Measurements from ENCODE around the gene SPSB1.
"Not testable (repeated sequence)": the region's sequence is repeated elsewhere in the genome, so short reads cannot be mapped to it uniquely, and the experiment has no call there.

SPSB1 gene

DNA sequence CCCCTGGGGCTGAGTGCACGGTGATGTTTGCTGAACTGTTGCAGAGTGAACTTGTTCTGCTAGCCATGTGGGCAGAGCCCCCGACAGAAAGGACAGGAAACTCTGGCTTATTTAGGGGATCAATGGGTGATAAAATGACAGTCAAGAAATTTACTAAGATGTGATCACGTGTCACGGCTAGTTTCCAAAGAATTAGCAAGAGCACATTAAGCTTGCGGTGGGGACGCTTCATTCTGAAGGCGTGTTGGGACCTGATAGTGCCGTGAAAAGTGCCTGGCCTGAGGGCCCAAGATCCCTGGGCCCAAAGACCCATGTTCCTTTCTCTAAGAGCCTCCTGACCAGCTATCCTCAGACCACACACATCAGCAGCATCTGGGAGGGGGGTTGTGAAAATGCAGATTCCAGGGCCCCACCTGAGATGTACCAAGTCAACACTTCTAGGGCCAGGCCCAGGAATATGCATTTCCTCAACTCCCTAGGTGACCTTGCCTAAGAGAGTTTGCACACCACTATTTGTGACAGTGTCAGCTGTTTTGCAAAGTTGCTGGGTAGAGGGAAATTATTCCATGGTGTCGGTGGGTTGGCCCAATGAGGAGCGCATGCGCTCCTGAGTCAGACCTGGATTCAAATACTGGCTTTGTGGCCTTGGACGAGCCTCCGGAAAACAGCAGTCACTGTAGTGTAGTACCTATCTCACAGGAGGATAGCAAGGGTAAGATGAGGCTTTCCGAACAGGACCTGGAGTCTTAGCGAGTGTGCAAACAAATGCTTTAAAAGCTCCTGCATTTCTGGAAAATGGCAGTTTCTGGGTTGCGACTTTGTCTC lies 77.5 kb downstream of the SPSB1 start:
- DNase-seq = no peak

DNA sequence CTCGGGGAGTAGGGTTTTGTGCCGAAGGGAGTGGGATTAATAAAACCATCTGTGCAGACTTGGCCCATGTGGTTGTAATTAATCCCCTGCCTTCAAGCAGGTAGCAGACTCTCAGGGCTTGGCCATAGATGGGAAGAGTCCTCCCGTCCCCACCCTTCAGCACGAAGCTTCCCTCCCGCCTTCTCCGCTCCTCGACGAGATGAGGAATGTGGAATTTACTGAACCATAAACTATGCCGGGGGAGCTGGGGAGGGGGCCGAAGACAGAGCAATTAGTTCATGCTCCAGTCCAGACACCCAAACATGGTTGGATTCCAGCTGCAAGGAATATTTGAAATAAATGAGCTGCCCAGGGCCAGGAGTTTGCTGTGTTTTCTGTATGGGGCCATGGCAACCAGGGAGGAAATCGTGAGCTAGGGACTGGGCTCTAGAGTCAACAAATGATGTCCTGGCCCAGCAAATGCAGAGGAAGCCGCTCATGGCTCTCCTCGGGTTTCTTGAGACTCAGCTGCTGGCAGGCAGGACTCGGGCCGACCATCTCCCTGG lies 78.8 kb downstream of the SPSB1 start:
- no peak for DNase-seq

DNA sequence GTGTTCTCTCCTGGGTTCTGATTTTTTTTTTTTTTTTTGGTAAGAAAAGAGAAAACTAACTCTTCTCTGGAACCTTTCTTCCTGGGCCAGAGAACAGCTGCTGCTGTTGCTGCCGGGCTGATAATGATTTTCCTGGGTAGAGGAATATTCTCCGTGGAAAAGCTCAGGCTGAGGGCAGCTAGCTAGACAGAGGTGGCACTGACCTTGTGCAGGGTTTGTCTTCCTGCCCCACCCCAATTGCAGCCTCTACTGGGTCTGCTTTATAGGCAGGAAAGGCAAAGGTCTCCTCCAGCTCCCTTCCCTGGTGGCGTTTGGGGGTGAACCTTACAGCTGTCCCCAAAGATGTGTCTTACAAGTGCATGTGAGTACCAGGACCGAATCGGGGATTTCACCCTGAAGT lies 79.3 kb downstream of the SPSB1 start:
- no peak for DNase-seq

DNA sequence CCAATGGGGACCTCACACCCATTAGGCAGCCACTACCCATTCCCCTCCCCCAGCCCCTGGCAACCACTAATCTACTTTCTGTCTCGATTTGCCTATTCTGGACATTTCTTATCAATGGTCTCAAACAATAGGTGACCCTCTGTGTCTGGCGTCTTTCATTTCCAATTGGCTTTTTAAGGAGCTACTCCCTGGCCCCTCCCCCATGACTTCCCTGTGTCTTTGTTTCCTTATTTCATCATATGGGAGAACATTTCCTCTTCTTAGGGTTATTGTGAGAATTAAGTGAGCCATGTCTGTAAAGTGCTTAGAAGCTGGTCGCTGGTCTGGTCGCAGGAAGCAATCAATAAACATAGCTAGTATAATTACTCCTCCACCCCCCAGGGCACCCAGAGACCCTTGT lies 80.9 kb downstream of the SPSB1 start:
- no peak for DNase-seq

DNA sequence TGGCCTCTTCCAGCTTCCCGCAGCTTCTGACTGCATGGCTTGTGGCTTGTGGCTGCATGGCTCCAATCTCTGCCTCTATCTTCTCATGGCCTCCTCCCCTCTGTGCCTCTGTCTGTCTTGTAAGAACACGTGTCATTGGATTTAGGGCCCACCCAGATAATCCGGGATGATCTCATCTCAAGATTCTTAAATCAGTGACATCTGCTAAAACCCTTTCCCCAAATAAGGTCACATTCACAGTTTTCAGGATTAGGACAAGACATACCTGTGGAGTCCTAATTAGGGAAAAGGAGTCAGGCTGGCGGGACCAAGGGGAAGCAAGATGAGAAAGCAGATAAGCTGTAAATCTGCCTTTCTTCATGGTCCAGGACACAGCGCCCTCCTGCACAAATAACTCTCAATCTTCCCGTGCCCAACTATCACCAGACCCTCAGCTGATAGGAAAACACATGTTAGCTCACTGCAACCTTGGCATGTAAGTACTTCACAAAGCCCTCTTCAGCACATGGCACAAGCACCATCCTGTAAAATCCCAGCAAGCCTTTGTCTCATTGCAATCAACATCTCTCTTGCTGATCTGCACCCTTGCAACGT lies 82.2 kb downstream of the SPSB1 start:
- DNase-seq = no peak

DNA sequence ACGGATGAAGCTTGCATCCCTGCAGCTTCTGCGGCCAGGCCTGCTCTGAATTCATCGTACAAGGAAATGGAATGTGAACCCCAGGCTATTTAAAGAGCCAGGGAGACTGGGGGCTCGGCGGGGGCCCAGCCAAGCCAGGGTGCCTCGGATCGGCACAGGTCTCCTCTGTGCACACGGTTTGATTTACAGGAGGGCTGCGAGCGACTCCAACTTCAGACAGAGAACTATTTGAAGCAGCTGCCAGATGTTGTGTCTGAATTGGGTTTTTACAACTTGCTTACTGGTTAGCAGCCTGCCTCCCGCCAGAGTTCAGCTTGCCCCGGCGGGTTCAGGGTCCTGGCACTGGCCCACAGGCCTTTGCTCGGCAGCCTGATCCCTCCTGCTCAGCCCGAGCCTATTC lies 83.2 kb downstream of the SPSB1 start:
- no peak for DNase-seq

DNA sequence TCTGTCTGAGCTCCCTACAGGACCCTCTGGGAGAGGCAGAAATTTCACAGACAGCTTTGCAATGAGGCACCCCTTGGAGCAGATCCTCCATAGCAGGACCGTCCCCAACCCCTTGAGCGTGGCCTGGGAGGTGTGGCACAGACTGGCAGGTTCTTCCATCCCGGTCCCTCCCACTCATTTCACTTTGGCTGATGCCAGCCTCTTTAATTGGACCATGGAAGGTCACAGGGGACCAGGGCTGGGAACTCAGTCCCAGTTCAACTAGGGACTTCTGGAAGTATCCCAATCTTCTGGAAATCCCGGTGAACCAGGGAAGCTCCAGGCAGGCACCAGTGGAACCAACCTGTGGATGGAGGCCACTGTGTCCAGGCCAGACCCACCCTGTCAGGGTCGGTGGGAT lies 83.7 kb downstream of the SPSB1 start:
- no peak for DNase-seq

DNA sequence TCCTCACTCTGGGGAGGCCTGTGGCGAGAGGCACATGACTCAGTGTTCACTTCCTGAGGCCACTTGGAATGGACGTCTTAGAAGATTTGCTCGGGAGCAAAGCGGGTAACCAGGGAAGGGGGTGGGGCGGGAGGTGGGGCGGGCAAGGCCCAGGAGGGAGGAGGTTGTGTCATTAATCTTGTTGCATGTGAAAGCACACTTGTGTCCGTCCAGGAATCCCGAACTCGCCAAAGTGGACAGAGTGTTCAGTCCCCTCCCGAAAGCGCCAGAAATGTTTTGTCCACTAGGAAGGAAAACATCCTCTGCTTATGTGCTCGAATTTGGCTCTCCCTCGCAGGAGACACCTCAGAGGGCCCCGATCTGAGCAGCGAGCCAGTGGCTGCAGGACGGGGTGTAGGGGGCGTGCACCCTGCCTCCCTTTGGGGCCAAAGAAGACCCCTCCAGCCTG lies 84.2 kb downstream of the SPSB1 start:
- no peak for DNase-seq

DNA sequence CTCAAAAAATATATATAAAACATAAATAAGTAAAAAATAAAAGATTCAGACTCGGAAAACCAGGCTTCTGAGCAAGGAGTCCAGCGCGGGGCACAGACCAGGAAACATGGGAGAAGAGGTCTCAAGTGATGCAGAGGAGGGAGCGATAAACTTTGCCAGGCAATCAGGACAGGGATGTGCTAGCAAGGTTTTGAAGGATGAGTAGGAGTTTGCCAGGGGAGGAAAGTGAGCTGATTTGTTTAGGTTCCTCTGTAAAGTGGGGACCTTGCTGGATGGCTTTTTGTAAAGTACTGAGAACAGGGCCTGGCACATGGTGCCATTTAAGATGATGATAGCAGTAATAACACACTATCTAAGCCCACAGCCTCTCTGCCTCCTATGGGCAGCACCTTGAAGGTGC lies 86.1 kb downstream of the SPSB1 start:
- no peak for DNase-seq

DNA sequence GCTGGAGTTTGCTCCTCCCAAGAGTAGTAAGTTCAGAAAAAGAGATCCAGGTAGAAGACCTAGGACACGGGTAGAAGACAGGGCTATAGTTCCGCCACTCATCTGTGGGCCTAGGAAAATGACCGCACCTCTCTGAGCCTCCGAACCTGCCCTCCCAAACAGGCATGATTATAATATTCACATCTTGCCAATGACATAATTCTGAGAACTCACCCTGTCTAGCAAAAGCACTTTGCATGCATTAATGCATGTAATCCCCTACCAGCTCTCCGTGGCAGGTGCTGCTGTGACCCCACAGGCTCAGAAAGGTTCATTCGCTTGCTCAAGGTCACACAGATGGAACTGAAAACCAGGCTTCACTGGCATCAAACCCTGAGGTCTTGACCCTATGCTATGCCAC lies 88.0 kb downstream of the SPSB1 start:
- no peak for DNase-seq

DNA sequence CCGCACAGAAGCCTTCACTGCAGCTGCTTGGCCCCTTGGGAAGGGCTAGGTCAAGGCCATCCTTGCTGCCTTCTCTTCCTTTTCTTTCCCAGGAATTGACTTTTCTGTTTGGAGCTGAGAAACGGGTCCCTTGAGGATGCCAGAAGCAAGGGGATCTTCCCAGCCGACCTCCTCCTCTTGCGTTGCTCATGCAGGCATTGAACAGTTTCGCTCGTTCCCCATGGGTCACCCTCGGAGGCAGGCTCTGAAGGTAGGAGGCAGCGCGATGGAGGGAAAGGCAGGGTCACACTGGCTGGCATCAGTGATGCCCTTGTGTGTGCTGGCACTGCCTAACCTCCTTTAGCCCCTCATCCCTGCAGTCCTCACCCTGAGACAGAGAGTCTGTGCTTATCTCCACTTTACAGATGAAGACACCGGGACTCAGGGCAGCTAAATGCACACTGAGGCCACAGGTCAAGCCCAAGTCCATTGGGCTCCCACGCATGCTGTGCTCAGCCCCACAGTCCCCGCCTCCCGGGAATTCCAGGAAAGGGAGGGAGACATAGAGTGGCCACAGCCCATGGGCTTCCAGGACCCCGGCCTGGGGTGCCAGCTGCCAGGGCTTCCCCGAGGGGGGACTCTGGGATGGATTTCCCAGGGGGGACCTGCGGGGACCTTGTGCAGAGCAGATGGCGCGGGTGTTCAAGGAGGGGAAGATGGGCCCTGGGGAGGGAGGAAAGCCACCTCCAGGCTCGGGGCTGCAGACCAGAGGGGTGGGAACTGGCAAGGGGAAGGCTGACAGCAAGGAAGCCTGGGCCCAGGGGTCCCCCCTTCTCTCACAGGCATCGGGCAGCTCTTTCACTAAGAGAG lies 90.2 kb downstream of the SPSB1 start:
- DNase-seq = no peak

DNA sequence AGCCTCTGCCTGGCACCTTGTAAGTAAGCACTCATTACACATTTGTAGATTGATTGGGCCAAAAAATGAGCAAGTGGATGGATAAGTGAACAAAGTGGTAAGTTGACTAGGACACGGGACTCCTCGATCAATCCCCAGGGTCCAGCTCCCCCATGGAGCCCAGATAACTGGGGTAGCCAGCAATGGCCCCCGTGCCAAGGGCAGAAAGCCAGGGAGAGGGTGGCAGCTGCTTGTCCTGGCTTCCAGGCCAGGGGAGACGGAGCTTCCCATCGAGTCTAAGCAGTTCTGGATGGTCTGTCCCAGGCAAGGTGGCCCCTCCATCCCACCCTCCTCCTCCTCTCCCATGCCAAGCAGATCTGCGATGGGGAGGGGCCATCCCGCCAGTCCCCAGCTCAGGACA lies 91.4 kb downstream of the SPSB1 start:
- no peak for DNase-seq

DNA sequence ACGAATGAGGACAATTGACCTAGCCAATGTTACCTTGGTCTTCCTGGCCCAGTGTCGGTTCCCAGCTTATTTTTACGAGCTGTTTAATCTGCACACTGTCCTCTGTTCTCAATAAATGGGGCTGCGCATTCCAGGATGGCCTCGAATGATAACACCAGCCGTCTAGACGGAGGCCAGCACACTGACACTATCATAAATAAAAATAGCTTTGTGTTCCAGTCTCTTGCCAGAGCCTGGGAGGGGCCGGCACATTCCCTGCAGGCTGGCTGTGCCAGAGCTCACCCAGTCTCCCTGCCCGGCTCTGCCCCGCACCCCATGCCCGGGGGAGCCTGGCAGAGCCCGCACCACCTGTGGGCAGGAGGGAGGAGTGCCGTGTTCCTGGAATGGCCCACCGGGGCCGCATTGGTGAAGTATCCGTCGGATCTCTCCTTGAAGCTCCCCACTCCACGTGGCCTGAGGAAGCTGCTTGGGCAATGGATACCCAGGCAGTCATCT lies 92.1 kb downstream of the SPSB1 start:
- DNase-seq = no peak

DNA sequence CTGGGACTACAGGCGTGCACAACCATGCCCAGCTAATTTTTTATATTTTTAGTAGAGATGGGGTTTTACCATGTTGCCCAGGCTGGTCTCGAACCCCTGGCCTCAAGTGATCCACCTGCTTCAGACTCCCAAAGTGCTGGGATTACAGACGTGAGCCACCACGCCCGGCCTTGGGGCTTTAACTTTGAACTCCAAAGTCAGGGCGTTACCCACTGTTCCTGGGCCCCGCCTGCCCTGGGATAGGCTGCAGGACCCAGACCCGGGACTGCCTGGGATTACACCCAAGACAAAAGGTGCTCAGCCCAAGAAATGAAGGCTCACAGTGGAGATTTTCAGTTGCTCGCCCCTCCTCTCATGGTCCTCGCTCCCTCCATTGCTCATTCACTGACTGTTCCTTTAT lies 92.7 kb downstream of the SPSB1 start:
- DNase-seq = not testable (repeated sequence)

DNA sequence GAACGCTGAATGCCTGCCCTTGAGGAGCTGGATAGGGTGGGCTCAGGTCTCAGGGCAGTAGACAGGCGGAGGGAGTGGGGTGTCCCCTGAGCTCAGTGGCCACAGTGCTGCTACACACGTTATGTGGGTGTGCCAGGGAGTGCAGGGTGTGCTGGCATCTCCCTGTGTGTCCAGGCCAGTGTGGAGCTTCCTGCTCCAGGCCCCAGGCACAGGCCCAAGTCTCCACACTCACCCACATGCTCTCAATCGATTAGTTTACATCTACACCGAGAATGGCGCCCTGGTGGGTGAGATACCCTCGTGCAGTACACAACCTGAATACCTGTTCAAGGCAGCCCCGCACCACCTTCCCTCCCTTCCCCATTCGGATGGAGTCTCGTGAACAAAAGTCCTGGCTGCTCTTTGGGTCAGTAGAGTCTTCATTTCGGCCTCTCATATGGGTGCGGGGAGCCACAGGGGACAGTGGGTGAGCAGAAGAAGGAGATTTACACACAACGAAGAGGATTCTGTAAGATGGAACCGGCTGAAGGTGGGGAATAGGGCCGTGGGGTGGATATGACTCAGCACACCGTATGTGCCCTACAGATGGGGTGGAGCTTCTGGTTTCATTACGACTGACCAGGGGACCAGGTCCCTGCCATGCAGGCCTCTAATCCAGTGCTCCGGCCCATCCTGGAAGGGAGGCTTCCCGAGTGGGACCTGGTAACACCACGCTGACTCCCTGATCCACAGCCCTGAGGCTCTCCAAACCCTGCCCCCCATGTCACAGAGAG lies 93.3 kb downstream of the SPSB1 start:
- DNase-seq = no peak

DNA sequence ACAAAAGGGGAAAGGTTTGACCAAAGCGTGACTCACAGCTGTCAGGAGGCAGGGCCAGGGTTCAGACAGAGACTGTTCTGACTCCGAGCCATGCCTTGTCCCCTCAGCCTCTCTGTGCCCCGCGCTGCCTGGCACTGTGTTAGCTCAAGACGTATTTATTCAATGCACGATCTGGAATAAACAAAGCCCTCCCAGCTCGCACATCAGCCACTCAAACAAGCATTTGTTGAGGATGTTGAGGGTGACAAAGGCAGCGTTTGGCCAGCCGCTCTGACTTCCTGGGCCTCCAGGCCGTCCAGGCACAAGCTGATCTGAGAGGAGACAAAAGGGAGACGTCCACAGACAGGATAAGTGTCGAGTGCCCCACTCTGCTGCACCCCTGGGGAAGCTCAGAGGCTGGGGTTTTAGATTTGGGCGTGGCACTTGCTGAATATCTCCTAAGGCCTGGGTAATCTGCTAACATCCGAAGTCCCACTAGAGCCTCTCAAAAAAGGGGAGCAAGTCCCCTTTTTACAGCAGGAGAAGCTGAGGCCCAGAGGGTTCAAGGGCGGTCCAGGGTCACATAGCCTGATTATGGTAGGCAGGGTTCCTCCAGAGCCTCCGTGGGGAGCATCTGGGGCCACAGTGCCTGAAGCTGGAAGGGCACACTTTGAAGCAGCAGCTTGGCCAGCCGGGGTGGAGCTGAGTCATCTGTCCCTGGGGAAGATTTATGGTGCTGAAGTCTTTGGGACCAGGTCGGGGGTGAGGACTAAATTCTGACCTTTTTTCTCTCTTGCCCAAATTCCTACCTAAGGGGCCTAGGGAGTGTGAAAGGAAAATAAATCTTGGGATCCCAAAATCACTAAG lies 95.9 kb downstream of the SPSB1 start:
- no peak for DNase-seq

DNA sequence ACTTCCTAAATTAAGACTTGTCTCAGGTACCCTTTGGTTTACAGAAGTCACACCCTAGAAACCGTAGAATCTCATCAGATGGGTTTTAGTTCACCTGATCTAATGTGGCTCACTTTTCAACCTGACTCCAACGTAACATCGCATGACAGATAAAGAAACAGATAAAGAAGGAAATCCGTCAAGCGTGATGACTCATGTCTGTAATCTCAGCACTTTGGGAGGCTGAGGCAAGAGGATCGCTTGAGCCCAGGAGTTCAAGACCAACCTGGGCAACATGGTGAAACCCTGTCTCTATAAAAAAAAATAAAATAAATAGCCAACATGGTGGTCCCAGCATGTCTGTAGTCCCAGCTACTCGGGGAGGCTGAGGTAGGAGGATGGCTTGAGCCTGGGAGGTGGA lies 97.3 kb downstream of the SPSB1 start:
- no peak for DNase-seq

DNA sequence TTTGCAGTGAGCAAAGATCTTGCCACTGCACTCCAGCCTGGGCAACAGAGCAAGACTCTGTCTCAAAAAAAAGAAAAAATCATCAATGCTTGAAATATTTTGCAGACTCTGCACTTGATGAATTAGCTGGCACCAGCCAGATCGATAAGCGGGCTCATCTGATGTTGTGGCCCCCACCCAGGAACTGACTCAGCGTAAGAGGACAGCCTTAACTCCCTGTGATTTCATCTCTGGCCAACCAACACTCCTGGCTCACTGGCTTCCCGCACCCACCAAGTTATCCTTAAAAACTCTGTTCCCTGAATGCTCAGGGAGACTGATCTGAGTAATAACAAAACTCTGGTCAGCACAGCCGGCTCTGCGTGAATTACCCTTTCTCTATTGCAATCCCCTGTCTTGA lies 98.9 kb downstream of the SPSB1 start:
- DNase-seq = no peak

DNA sequence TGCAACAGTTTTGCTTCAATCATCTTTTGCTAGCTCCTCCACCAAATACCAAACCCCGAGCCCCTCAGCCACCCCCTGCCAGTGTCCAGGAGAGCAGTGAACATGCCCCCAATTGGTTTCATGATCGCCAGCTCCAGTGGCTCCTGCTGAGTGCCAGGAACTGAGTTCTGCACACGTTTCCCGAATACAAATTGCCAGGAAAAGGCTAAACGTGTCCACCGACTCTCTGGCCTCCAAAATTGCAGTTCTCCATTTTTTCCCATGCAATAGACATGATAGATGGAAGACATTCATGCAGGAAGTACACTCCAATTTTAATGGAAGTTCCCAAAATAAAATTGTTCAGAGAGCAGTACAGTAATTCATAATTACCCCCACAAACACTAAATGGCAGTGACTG lies 101.3 kb downstream of the SPSB1 start:
- no peak for DNase-seq

DNA sequence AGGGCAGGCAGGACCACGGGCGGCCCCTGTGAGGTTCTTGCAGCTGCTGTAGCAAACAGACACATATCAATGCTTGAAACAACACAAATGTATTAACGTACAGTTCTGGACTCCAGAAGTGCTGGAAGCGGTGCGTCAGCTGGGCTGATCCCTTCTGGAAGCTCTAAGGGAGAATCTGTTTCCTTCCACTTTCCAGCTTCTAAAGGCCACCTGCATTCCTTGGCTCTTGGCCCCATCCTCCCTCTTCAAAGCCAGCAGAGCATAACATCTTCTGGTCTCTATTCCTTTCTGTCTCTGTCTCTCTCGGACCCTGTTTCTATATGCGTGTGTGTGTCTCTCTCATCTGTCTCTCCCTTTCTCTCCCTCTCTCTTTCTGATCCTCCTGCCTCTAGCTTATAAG lies 102.3 kb downstream of the SPSB1 start:
- DNase-seq = no peak

DNA sequence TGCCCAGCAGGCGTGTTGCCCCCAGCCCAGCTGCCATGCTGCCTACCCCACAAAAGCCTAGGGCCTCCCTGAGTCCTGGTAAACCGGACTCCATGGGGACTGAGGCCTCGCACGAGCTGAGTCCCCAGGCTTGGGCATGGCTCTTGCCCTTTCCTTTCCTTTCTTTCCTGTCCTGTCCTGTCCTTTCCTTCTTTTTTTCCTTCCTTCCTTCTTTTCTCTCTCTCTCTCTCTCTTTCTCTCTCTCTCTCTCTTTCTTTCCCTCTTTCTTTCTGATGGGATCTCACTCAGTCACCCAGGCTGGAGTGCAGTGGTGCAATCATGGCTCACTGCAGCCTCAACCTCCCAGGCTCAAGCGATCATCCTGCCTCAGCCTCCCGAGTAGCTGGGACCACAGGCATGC lies 104.4 kb downstream of the SPSB1 start:
- DNase-seq = no peak
